Keratinocyte (primary cell): ENCODE results near the gene CACUL1. TPM values are rescaled to one million over a fixed set of nuclear protein-coding genes. Genes with fewer than 3 reads are reported as not detected.
A peak's percentile ranks its signal among the peaks of the same experiment; 100 is the strongest.

Source experiments
- DNase-seq: peaks from one replicate; pipeline ENCODE4 v3.0.0-alpha.2; 2011; ENCODE audit warnings: low read depth, missing footprints, low spot score
- FAIRE-seq: peaks from 2 replicates; lab custom pipeline; 2011; peaks lifted over from hg19 to GRCh38; lab: Jason Lieb, UNC
- H2AFZ ChIP-seq: 2 replicates; pipeline ENCODE4 v1.6.0; 2012; ENCODE audit warnings: low read length, control low read depth, inconsistent platforms; ENCODE audit not compliant: control insufficient read depth
- H3K27ac ChIP-seq: 2 replicates; pipeline ENCODE4 v1.5.1; 2011; ENCODE audit warnings: low read length; ENCODE audit not compliant: control insufficient read depth, insufficient read depth
- H3K27me3 ChIP-seq: 3 replicates; pipeline ENCODE4 v1.6.0; 2011; ENCODE audit warnings: low read length; ENCODE audit not compliant: control insufficient read depth, insufficient read depth; ENCODE audit errors: extremely low read depth
- H3K36me3 ChIP-seq, 2 experiments: 2 replicates in 1 of 2; 3 replicates in 1 of 2; pipeline ENCODE4 v1.5.1; 2011; ENCODE audit warnings: low read length in 2 of 2, mild to moderate bottlenecking in 1 of 2; ENCODE audit not compliant: control insufficient read depth in 2 of 2, insufficient read depth in 2 of 2; ENCODE audit errors: extremely low read depth in 1 of 2
- H3K4me1 ChIP-seq: 3 replicates; pipeline ENCODE4 v1.5.1; 2011; ENCODE audit warnings: low read length; ENCODE audit not compliant: control insufficient read depth, insufficient read depth; ENCODE audit errors: extremely low read depth
- H3K4me2 ChIP-seq: 3 replicates; pipeline ENCODE4 v1.6.0; 2011; ENCODE audit warnings: low read depth, low read length; ENCODE audit not compliant: control insufficient read depth, insufficient read depth; ENCODE audit errors: extremely low read depth
- H3K4me3 ChIP-seq, 3 experiments: fragments of 200-600 bp in 1 of 3; sonication (generic) in 1 of 3; 2 replicates in 2 of 3; 3 replicates in 1 of 3; pipeline ENCODE4 v1.5.1; 2011 to 2016; ENCODE audit warnings: low read length in 3 of 3, mild to moderate bottlenecking in 3 of 3, control low read depth in 2 of 3, inconsistent platforms in 1 of 3, low read depth in 1 of 3, mixed read lengths in 1 of 3, mixed run types in 1 of 3, moderate library complexity in 1 of 3; ENCODE audit not compliant: control insufficient read depth in 2 of 3, insufficient read depth in 2 of 3; ENCODE audit errors: extremely low read depth in 1 of 3
- H3K79me2 ChIP-seq: 2 replicates; pipeline ENCODE4 v1.6.0; 2012; ENCODE audit warnings: low read length; ENCODE audit not compliant: control insufficient read depth, insufficient read depth
- H3K9ac ChIP-seq: 3 replicates; pipeline ENCODE4 v1.6.0; 2011; ENCODE audit warnings: low read length; ENCODE audit not compliant: control insufficient read depth, insufficient read depth; ENCODE audit errors: extremely low read depth
- H3K9me1 ChIP-seq: 3 replicates; pipeline ENCODE4 v1.6.0; 2011; ENCODE audit warnings: low read length; ENCODE audit not compliant: control insufficient read depth, insufficient read depth; ENCODE audit errors: extremely low read depth
- H3K9me3 ChIP-seq: 2 replicates; pipeline ENCODE4 v1.5.1; 2012; ENCODE audit warnings: low read depth, low read length; ENCODE audit not compliant: control insufficient read depth
- H4K20me1 ChIP-seq: 3 replicates; pipeline ENCODE4 v1.6.0; 2011; ENCODE audit warnings: low read length; ENCODE audit not compliant: control insufficient read depth, insufficient read depth; ENCODE audit errors: extremely low read depth
- CTCF ChIP-seq, 3 experiments: IDR thresholded peaks in 1 of 3; conservative IDR thresholded peaks in 1 of 3; optimal IDR thresholded peaks in 1 of 3; 2 replicates in 2 of 3; 3 replicates in 1 of 3; pipeline versions ENCODE3 to v1.5.1; 2011; ENCODE audit warnings: low read length in 3 of 3, mild to moderate bottlenecking in 3 of 3, moderate library complexity in 2 of 3, control low read depth in 1 of 3, inconsistent platforms in 1 of 3; ENCODE audit not compliant: insufficient read depth in 2 of 3; ENCODE audit errors: extremely low read depth in 1 of 3
- EZH2 ChIP-seq: IDR thresholded peaks from one replicate; pipeline ENCODE4 v1.6.1; 2012; ENCODE audit warnings: inconsistent platforms, mild to moderate bottlenecking, low read length, moderate library complexity
- dilution Hi-C: fragments of 300-500 bp; cut with MboI; formaldehyde crosslinking; loops from one replicate; pipeline ENCODE4 v1.7.0; 2020; ENCODE audit warnings: low sequenced_read_pairs; ENCODE audit not compliant: extremely low pct_ligation_motif_present
- polyA plus RNA-seq, 5 experiments: library from polyadenylated mRNA; depleted of rRNA in 3 of 5; stranded (reverse) in 3 of 5; stranded (forward) in 1 of 5; unstranded in 1 of 5; fragments of >200 nt; gene quantifications; 1 replicate in 1 of 5; 2 replicates in 3 of 5; 3 replicates in 1 of 5; pipeline versions ENCODE4 v1.2.1 to v1.2.3, GENCODE V29; 2011 to 2012; ENCODE audit warnings: missing spikeins in 2 of 5, low read depth in 1 of 5, low replicate concordance in 1 of 5

The CACUL1 gene
- polyA plus RNA-seq, 1 donor (not counting 4 experiments of a cell fraction or from before 2014, with no cell fraction given): 36.5 TPM

- Histone ChIP-seq H3K36me3 (peaks cover 0 to 3% of the 10 kb centered on the region in 2 experiments), H4K20me1 (peaks cover 7% of the 10 kb centered on the region), H3K9me3 (no peaks in the 10 kb centered on the region), H3K9me1 (peaks cover 4% of the 10 kb centered on the region), H2AFZ (no peak overlapping the region), H3K27ac (no peak overlapping the region), H3K79me2 (peaks cover 82% of the 10 kb centered on the region), H3K9ac (no peak overlapping the region), H3K4me2 (no peak overlapping the region), H3K27me3 (no peaks in the 10 kb centered on the region), H3K4me1 (peaks cover 31% of the 10 kb centered on the region), H3K4me3 (no peak overlapping the region)
- DNase-seq (no peak), FAIRE-seq (peak; percentile 92)
- dilution Hi-C loops: no loop called here
- no peak for TF ChIP-seq CTCF (optimal IDR thresholded peaks at IDR 0.05 in 1 of 3, IDR thresholded peaks at IDR 0.05 in 1 of 3, conservative IDR thresholded peaks at IDR 0.05 in 1 of 3; ENCODE audit: extremely low read depth in 1 of 3, insufficient read depth in 2 of 3, low read length in 3 of 3)
- no peak for TF ChIP-seq EZH2
Measured at GRCh38 chr10:118730756-118731456, 23.9 kb downstream of the CACUL1 start.

- no peak for DNase-seq
- H3K27ac ChIP-seq: no peak overlapping the region
- no peaks in the 10 kb centered on the region for H3K9me3 ChIP-seq
- peaks cover 77% of the 10 kb centered on the region for H3K79me2 ChIP-seq
- TF ChIP-seq CTCF (optimal IDR thresholded peaks at IDR 0.05 in 1 of 3, IDR thresholded peaks at IDR 0.05 in 1 of 3, conservative IDR thresholded peaks at IDR 0.05 in 1 of 3; ENCODE audit: extremely low read depth in 1 of 3, insufficient read depth in 2 of 3, low read length in 3 of 3) (no peak), EZH2 (no peak)
- H3K4me1 ChIP-seq: peaks cover 19% of the 10 kb centered on the region
- dilution Hi-C loops: no loop called here
- peaks cover 7% of the 10 kb centered on the region for H4K20me1 ChIP-seq
- H3K4me3 ChIP-seq: no peak overlapping the region
- no peak overlapping the region for H3K4me2 ChIP-seq
- peak; percentile 17 for FAIRE-seq
- no peaks in the 10 kb centered on the region for H3K27me3 ChIP-seq
- H3K9me1 ChIP-seq: peaks cover 4% of the 10 kb centered on the region
- H3K36me3 ChIP-seq: peaks cover 0 to 3% of the 10 kb centered on the region in 2 experiments
- H3K9ac ChIP-seq: no peak overlapping the region
- H2AFZ ChIP-seq: no peak overlapping the region
Measured at GRCh38 chr10:118729641-118730258, 25.0 kb downstream of the CACUL1 start.
